Transverse colon (tissue), 4 donors: Measurements from ENCODE around the gene DNAH1. TPM values are rescaled to one million over a fixed set of nuclear protein-coding genes. Genes with fewer than 3 reads are reported as not detected.

Experiments
- DNase-seq: peaks from one replicate; pipeline ENCODE4 v3.0.0-alpha.2; 2019
- H3K27ac ChIP-seq, 4 donors: fragments of 200-600 bp; sonication (generic); 2 replicates each; pipeline ENCODE4 v1.5.1; 2016 to 2018; ENCODE audit warnings: inconsistent platforms in 4 of 4
- H3K27me3 ChIP-seq: fragments of 200-600 bp; sonication (generic); 2 replicates; pipeline ENCODE4 v1.5.1; 2017; ENCODE audit warnings: inconsistent platforms
- H3K36me3 ChIP-seq, 4 donors: fragments of 200-600 bp; sonication (generic); 2 replicates each; pipeline ENCODE4 v1.5.1; 2017 to 2019; ENCODE audit warnings: inconsistent platforms in 4 of 4
- H3K4me1 ChIP-seq, 4 donors: fragments of 200-600 bp; sonication (generic); 2 replicates each; pipeline ENCODE4 v1.5.1; 2017 to 2020; ENCODE audit warnings: inconsistent platforms in 4 of 4
- H3K4me3 ChIP-seq, 4 donors: fragments of 200-600 bp; sonication (generic); 1 replicate in 1 of 4; 2 replicates in 3 of 4; pipeline versions ENCODE4 v1.5.1 to v1.6.1; 2017 to 2019; ENCODE audit warnings: inconsistent platforms in 4 of 4
- H3K9me3 ChIP-seq, 2 donors: fragments of 200-600 bp; sonication (generic); 2 replicates each; pipeline ENCODE4 v1.5.1; 2017 to 2019; ENCODE audit warnings: inconsistent platforms in 2 of 2
- CTCF ChIP-seq, 5 experiments: fragments of 200-600 bp in 3 of 5; fragments of 450-650 bp in 2 of 5; sonication (generic) in 3 of 5; IDR thresholded peaks; 1 replicate in 2 of 5; 2 replicates in 3 of 5; pipeline ENCODE4 v1.5.1; 2016 to 2017; ENCODE audit warnings: antibody characterized with exemption in 5 of 5, inconsistent platforms in 3 of 5, mild to moderate bottlenecking in 2 of 5, moderate library complexity in 1 of 5
- EP300 ChIP-seq: sonication (generic); formaldehyde crosslinking; IDR thresholded peaks from one replicate; pipeline ENCODE4 v1.6.1; 2017; ENCODE audit warnings: antibody characterized with exemption, low read depth
- POLR2A ChIP-seq: fragments of 450-650 bp; IDR thresholded peaks from one replicate; pipeline ENCODE4 v1.6.1; 2016; ENCODE audit warnings: antibody characterized with exemption, mild to moderate bottlenecking, moderate library complexity
- POLR2AphosphoS5 ChIP-seq, 3 donors: sonication (generic); formaldehyde crosslinking; IDR thresholded peaks; one replicate each; pipeline ENCODE4 v1.6.1; 2016; ENCODE audit warnings: antibody characterized with exemption in 3 of 3
- WGBS, 2 donors: methylation state at CpG; one replicate each; pipeline ENCODE4 v1.1.5; 2018; ENCODE audit warnings: low coverage in 1 of 2; 5-methylcytosine and 5-hydroxymethylcytosine counted together
- in situ Hi-C, 4 donors: fragments of 200-750 bp; cut with MboI; loops; one replicate each; pipeline versions ENCODE4 v1.15.0 to v1.15.1; 2017; ENCODE audit warnings: low sequenced_read_pairs in 3 of 4, low pct_ligation_motif_present in 1 of 4, low pct_unique_long_range_greater_than_20kb in 1 of 4
- intact Hi-C: fragments of 100-400 bp; cut with DNase I; formaldehyde crosslinking; loops from one replicate; pipeline ENCODE4 v1.15.1; 2023; ENCODE audit warnings: low total_unique reads
- total RNA-seq, 4 donors: library from RNA; depleted of rRNA; stranded (reverse); fragments of >200 nt; gene quantifications; one replicate each; pipeline ENCODE4 v1.1.0, GENCODE V29; 2016

Gene DNAH1
- total RNA-seq, 4 donors from 2014 or later, result 17.6 to 102 (median 26.3) TPM

- H3K4me1 ChIP-seq, result peaks cover 16 to 35% (median 28%) of the 10 kb centered on the region in 4 donors
- H3K4me3 ChIP-seq, result peak overlapping the region in 3 of 4 donors; percentile 4 to 37 (median 23)
- no peaks in the 10 kb centered on the region for H3K27me3 ChIP-seq
- peaks cover 0 to 5% (median 0%) of the 10 kb centered on the region in 4 donors for H3K36me3 ChIP-seq
- in situ Hi-C loops (no loop called here), intact Hi-C loops (loop anchor here (10.0 kb wide), 1 partner anchor 54 kb away; no protein-coding TSS in a partner anchor)
- no peaks in the 10 kb centered on the region for H3K9me3 ChIP-seq
- 73% methylated on average over 14 of the region's 23 CpGs; no CpG with 5 or more reads in 1 of the 2 donors for WGBS, 2 donors
- H3K27ac ChIP-seq, result peak overlapping the region; percentile 98 to 99 (median 98)
- DNase-seq, result no peak
- TF ChIP-seq EP300 (no peak), POLR2AphosphoS5 (IDR thresholded peaks at IDR 0.05) (no peak), CTCF (IDR thresholded peaks at IDR 0.05) (no peak), POLR2A (no peak)
Measured at GRCh38 chr3:52290596-52291507, 25.3 kb upstream of the DNAH1 start.

- DNase-seq, result peak; percentile 41
- in situ Hi-C loops, result no loop called here
- H3K27me3 ChIP-seq, result no peaks in the 10 kb centered on the region
- TF ChIP-seq POLR2A (no peak), CTCF (IDR thresholded peaks at IDR 0.05) (peak; percentile 35 to 61 (median 48))
- H3K27ac ChIP-seq, result no peak overlapping the region
- WGBS, 2 donors, result 14 to 61% methylated on average over 1 to 7 of the region's 7 CpGs
- H3K9me3 ChIP-seq, result no peaks in the 10 kb centered on the region
- H3K4me1 ChIP-seq, result peaks cover 16 to 29% (median 26%) of the 10 kb centered on the region in 4 donors
- peak overlapping the region in 1 of 4 donors; percentile 37 for H3K4me3 ChIP-seq
- intact Hi-C loops, result loop anchor here (10.0 kb wide), 1 partner anchor 53 kb away; no protein-coding TSS in a partner anchor
- peaks cover 0 to 5% (median 0%) of the 10 kb centered on the region in 4 donors for H3K36me3 ChIP-seq
Measured at GRCh38 chr3:52291508-52292181, 24.5 kb upstream of the DNAH1 start.

GRCh38 chr3:52292247-52293065, 23.7 kb upstream of the DNAH1 start:
- Histone ChIP-seq H3K36me3 (peaks cover 0 to 5% (median 0%) of the 10 kb centered on the region in 4 donors), H3K27ac (no peak overlapping the region), H3K4me3 (no peak overlapping the region), H3K27me3 (no peaks in the 10 kb centered on the region), H3K9me3 (no peaks in the 10 kb centered on the region), H3K4me1 (peaks cover 11 to 23% (median 19%) of the 10 kb centered on the region in 4 donors)
- in situ Hi-C loops (no loop called here), intact Hi-C loops (loop anchor here (10.0 kb wide), 1 partner anchor 52 kb away; no protein-coding TSS in a partner anchor)
- TF ChIP-seq POLR2A (no peak), POLR2AphosphoS5 (IDR thresholded peaks at IDR 0.05) (no peak), EP300 (no peak), CTCF (IDR thresholded peaks at IDR 0.05) (no peak)
- no peak for DNase-seq
- WGBS, 2 donors, result 90% methylated on average over 19 of the region's 20 CpGs; no CpG with 5 or more reads in 1 of the 2 donors
